ENCODE results near the gene PPP1R12B. TPM values are rescaled to one million over a fixed set of nuclear protein-coding genes. Genes with fewer than 3 reads are reported as not detected.
"Not testable (repeated sequence)": the region's sequence is repeated elsewhere in the genome, so short reads cannot be mapped to it uniquely, and the experiment has no call there.

Gene PPP1R12B
- total RNA-seq, 1 donor from 2014 or later, result 71.7 TPM

DNA sequence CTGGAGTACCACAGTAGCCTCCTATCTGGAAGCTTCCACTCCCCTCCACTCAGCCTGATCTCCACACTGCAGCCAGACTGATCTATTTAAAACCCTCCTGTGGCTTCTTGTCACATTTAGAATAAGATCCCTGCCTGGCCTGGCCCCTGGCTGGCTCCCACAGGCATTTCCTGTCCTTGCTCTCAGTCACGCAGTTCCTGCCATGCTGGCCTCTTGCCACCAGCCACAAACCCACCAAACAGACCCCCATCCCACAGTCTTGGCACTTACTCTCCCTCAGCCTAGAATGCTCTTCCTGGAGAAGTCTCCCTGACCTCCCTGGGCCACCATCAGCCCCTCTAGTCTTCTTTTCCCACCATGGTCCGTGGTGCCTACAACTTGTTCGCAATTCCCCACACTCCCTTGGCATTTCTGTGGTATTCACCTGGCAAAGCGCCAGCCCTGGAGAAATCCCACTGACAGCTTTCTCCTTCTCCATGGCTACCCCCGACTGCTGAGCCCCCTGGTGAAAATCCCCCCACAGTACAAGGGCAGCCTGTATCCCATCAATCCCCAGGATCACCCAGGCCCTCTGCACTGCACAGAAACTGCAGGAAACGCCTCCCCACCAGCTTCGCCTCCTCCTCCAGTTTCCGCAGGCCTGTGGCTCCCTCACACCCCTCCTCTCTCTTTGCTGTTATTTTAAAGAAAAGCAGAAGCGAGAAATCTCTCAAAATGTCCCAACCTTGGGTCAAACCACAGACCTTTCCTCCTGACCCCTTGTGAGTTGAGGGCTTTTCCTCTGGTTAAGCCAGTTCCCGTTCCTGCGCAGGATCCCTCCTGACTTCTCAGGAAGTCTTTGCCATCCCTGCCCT lies 267.2 kb downstream of the PPP1R12B start:
- TF ChIP-seq, protein P1, sequence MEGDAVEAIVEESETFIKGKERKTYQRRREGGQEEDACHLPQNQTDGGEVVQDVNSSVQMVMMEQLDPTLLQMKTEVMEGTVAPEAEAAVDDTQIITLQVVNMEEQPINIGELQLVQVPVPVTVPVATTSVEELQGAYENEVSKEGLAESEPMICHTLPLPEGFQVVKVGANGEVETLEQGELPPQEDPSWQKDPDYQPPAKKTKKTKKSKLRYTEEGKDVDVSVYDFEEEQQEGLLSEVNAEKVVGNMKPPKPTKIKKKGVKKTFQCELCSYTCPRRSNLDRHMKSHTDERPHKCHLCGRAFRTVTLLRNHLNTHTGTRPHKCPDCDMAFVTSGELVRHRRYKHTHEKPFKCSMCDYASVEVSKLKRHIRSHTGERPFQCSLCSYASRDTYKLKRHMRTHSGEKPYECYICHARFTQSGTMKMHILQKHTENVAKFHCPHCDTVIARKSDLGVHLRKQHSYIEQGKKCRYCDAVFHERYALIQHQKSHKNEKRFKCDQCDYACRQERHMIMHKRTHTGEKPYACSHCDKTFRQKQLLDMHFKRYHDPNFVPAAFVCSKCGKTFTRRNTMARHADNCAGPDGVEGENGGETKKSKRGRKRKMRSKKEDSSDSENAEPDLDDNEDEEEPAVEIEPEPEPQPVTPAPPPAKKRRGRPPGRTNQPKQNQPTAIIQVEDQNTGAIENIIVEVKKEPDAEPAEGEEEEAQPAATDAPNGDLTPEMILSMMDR (IDR thresholded peaks at IDR 0.05), result no peak
- TF ChIP-seq POLR2A (IDR thresholded peaks at IDR 0.05) (no peak), POLR2AphosphoS5 (IDR thresholded peaks at IDR 0.05; ENCODE audit: insufficient read depth in 1 of 2, low read depth in 1 of 2) (no peak)
- no peaks in the 10 kb centered on the region for H3K27me3 ChIP-seq
- no peaks in the 10 kb centered on the region for H3K9me3 ChIP-seq
- intact Hi-C loops (cut with DNase I), result no loop called here
- no peak overlapping the region for H3K27ac ChIP-seq
- no peak for DNase-seq (ENCODE audit: extremely low spot score in 2 of 2)
- no peaks in the 10 kb centered on the region for H3K36me3 ChIP-seq
- no peak overlapping the region for H3K4me3 ChIP-seq
- H3K4me1 ChIP-seq, result peaks cover 15% of the 10 kb centered on the region

DNA sequence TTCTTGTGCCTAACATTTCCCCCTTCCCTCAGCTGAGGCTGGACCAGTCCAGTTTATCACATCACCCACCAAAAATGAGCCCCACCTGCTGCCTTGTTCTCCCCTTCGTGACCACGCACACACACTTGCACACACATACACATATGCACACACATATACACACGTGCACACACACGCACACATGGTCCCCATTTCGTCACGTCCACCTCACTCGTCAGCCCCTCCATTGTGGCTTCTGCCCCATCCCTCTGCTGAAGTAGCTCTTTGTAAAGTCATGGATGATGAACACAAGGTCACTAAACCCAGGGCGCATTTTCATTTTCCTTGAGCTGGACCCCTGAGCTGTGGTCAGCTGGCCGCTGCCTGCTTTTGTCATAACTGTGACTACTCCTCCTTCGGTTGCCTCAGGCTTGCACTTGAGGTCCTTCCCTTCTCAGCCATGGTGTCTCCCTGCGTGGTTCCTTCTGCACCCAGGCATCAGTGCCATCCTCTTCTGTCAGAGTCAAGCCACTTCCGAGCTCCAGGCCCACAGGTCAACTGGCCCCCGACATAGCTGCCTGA lies 267.9 kb downstream of the PPP1R12B start:
- Histone ChIP-seq H3K9me3 (no peaks in the 10 kb centered on the region), H3K27ac (no peak overlapping the region), H3K4me3 (no peak overlapping the region), H3K4me1 (peaks cover 15% of the 10 kb centered on the region), H3K36me3 (no peaks in the 10 kb centered on the region), H3K27me3 (no peaks in the 10 kb centered on the region)
- no peak for TF ChIP-seq POLR2AphosphoS5 (IDR thresholded peaks at IDR 0.05; ENCODE audit: insufficient read depth in 1 of 2, low read depth in 1 of 2)
- TF ChIP-seq, protein P1 (IDR thresholded peaks at IDR 0.05), result no peak
- no peak for TF ChIP-seq POLR2A (IDR thresholded peaks at IDR 0.05)
- no peak for DNase-seq (ENCODE audit: extremely low spot score in 2 of 2)
- intact Hi-C loops (cut with DNase I), result no loop called here

DNA sequence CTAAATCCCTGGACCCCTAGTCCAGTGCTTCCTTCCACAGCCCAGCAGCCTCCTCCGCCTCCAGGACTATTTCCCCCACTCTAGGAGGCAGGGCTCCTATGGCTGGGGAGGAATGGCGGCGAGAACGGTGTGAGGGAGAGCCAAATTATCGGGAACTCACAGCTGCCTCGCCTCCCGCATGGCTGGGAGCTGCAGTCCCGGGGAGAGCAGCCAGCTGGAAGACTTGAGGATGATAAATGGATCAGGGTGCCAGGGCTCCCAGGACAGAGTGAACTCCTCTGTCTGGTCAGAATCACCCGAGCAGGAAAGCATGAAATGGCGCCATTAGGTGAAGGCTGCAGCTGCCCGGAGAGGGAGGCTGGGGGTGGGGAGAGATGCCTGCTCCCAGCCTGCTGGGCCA lies 270.5 kb downstream of the PPP1R12B start:
- H3K4me3 ChIP-seq; H3K27me3 ChIP-seq; DNase-seq (ENCODE audit: extremely low spot score in 2 of 2); H3K9me3 ChIP-seq; H3K27ac ChIP-seq; H3K36me3 ChIP-seq; intact Hi-C loops (cut with DNase I): not testable (repeated sequence)
- peaks cover 23% of the 10 kb centered on the region for H3K4me1 ChIP-seq

DNA sequence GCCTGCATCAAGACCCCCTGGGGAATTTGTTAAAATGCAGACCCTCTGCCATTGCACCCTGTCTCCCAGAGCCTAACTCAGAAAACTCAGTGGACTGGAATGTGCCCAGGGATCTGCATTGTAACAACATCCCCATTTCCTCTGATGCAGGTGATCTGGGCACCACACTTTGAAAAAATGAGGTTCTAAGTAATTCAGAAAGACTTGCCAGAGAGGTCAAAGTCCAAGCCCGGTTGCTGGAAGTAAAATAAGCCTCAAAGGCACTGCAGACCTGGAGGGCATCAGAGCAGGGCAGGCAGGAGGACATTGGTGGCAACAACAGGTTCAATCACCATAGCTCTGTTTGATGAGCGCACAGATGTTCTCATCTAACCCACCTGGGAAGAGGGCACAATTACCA lies 271.0 kb downstream of the PPP1R12B start:
- Histone ChIP-seq H3K27me3 (no peaks in the 10 kb centered on the region), H3K4me3 (no peak overlapping the region), H3K9me3 (no peaks in the 10 kb centered on the region), H3K36me3 (no peaks in the 10 kb centered on the region), H3K4me1 (peaks cover 23% of the 10 kb centered on the region), H3K27ac (no peak overlapping the region)
- TF ChIP-seq POLR2A (IDR thresholded peaks at IDR 0.05), result no peak
- TF ChIP-seq POLR2AphosphoS5 (IDR thresholded peaks at IDR 0.05; ENCODE audit: insufficient read depth in 1 of 2, low read depth in 1 of 2), result no peak
- TF ChIP-seq, protein P1 (IDR thresholded peaks at IDR 0.05), result no peak
- intact Hi-C loops (cut with DNase I), result no loop called here
- DNase-seq (ENCODE audit: extremely low spot score in 2 of 2), result no peak

DNA sequence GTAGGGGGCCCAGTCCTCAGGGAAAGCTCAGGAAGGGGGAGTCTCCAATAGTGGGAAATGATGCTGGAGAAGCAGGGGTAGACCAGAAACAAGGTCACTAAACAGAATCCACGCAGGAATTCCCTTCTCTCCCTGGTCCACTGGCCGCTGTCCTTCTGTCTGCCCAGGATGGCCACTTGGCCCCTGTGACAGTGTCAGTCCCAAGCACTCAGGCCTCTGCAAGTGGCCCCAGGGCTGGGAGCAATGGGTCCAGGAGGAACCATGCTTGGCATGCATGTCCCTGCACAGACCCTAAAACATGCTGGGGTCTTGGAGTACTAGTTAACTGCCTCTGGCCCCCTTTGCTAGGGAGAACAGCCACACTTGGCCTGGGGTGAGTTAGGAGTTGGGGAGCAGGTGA lies 271.5 kb downstream of the PPP1R12B start:
- H3K9me3 ChIP-seq; H3K36me3 ChIP-seq; DNase-seq (ENCODE audit: extremely low spot score in 2 of 2); H3K4me3 ChIP-seq; H3K27me3 ChIP-seq; intact Hi-C loops (cut with DNase I); H3K27ac ChIP-seq: not testable (repeated sequence)
- H3K4me1 ChIP-seq, result peaks cover 17% of the 10 kb centered on the region

DNA sequence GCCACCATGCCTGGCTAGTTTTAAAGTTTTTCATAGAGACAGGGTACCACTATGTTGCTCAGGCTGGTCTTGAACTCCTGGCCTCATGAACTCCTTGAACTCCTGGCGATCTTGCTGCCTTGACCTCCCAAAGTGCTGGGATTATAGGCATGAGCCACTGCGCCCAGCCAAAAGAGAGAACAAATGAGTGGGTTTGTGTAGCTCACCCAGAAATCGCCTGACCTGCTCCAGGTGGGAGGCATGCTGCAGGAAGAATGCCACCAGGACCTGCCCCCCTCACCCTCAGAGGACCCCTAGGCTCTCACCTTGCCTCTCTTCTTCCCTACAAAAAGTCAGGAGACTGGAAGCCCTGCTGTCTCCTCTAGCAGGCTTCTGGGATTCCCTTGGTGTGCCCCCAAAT lies 272.9 kb downstream of the PPP1R12B start:
- no peaks in the 10 kb centered on the region for H3K27me3 ChIP-seq
- intact Hi-C loops (cut with DNase I), result no loop called here

More for the DNA sequence above, 272.9 kb downstream of the PPP1R12B start:
- DNase-seq (ENCODE audit: extremely low spot score in 2 of 2), result no peak
- H3K4me1 ChIP-seq, result peaks cover 8% of the 10 kb centered on the region
- no peak overlapping the region for H3K27ac ChIP-seq
- H3K9me3 ChIP-seq, result no peaks in the 10 kb centered on the region
- H3K36me3 ChIP-seq, result no peaks in the 10 kb centered on the region
- no peak overlapping the region for H3K4me3 ChIP-seq
- no peak for TF ChIP-seq POLR2AphosphoS5 (IDR thresholded peaks at IDR 0.05; ENCODE audit: insufficient read depth in 1 of 2, low read depth in 1 of 2)
- TF ChIP-seq, protein P1 (IDR thresholded peaks at IDR 0.05), result no peak
- TF ChIP-seq POLR2A (IDR thresholded peaks at IDR 0.05), result no peak
